Measurements from ENCODE around the gene FILIP1. TPM values are rescaled to one million over a fixed set of nuclear protein-coding genes. Genes with fewer than 3 reads are reported as not detected.
A peak's percentile ranks its signal among the peaks of the same experiment; 100 is the strongest.
"Not testable (repeated sequence)": the region's sequence is repeated elsewhere in the genome, so short reads cannot be mapped to it uniquely, and the experiment has no call there.

FILIP1 gene
- polyA plus RNA-seq, 1 of the 3 experiments (the other 2 are of a cell fraction), result 0.03 TPM

DNA sequence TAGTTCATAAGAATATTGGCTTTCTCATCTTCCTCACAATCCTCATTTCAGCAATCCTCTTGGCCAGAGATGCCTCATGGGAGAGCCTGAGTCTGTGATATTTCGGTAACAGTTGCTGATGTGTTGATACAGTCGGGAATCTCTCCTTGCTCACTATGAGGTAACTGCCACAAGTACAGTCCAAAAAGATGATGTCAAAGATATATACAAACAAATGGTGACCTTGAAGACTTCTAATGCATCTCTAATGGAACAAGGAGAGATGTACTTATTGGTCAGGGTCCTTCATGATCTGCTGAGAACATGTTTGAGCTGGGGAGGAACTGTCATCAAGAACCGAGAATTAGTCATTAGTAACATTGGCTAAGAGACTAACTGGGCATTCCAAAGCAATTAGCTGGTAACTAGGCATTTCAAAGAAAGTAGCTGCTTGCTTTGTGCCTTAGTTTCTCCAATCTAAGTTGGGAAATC is 56.1 kb downstream of the FILIP1 start:
- no peak for DNase-seq
- no peak overlapping the region for H3K4me3 ChIP-seq (ENCODE audit: low read depth in 2 of 2, low read length in 1 of 2)
- no peak overlapping the region for H3K9ac ChIP-seq
- H4K20me1 ChIP-seq (ENCODE audit: insufficient read depth), result no peaks in the 10 kb centered on the region
- no peaks in the 10 kb centered on the region for H3K9me2 ChIP-seq
- ChIA-PET POLR2A (no interaction called here), CTCF (no interaction called here)
- H3K27ac ChIP-seq (ENCODE audit: low read depth in 2 of 2, low read length in 1 of 2), result no peak overlapping the region
- TF ChIP-seq, protein P1, sequence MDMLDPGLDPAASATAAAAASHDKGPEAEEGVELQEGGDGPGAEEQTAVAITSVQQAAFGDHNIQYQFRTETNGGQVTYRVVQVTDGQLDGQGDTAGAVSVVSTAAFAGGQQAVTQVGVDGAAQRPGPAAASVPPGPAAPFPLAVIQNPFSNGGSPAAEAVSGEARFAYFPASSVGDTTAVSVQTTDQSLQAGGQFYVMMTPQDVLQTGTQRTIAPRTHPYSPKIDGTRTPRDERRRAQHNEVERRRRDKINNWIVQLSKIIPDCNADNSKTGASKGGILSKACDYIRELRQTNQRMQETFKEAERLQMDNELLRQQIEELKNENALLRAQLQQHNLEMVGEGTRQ (IDR thresholded peaks at IDR 0.05; ENCODE audit: borderline replicate concordance, low read depth, low read length), result no peak
- no peak for TF ChIP-seq YY1 (IDR thresholded peaks at IDR 0.05; ENCODE audit: low read depth)
- TF ChIP-seq, protein P2, sequence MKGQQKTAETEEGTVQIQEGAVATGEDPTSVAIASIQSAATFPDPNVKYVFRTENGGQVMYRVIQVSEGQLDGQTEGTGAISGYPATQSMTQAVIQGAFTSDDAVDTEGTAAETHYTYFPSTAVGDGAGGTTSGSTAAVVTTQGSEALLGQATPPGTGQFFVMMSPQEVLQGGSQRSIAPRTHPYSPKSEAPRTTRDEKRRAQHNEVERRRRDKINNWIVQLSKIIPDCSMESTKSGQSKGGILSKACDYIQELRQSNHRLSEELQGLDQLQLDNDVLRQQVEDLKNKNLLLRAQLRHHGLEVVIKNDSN (IDR thresholded peaks at IDR 0.05; ENCODE audit: borderline replicate concordance, low read depth), result no peak
- no peak for TF ChIP-seq NFIC (IDR thresholded peaks at IDR 0.05; ENCODE audit: borderline replicate concordance)
- peak; percentile 12; the same call in 1 of the 2 replicates for TF ChIP-seq TCF12 (IDR thresholded peaks at IDR 0.05)
- TF ChIP-seq RFX5 (IDR thresholded peaks at IDR 0.05; ENCODE audit: low read length), result no peak
- no peak for TF ChIP-seq FOXM1 (IDR thresholded peaks at IDR 0.05; ENCODE audit: low read depth)
- TF ChIP-seq, protein P3, sequence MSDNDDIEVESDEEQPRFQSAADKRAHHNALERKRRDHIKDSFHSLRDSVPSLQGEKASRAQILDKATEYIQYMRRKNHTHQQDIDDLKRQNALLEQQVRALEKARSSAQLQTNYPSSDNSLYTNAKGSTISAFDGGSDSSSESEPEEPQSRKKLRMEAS (IDR thresholded peaks at IDR 0.05; ENCODE audit: low read depth), result no peak
- no peak for TF ChIP-seq TEAD4 (IDR thresholded peaks at IDR 0.05; ENCODE audit: borderline replicate concordance, insufficient read depth)
- no peak for TF ChIP-seq NRF1 (IDR thresholded peaks at IDR 0.05; ENCODE audit: low read depth, low read length)
- 0 out of 2 replicates have a peak, but pooled peaks have one; percentile 15 for TF ChIP-seq FOSL2 (IDR thresholded peaks at IDR 0.05; ENCODE audit: borderline replicate concordance, low read depth)
- H3K36me3 ChIP-seq (replicated peaks in 1 of 2; ENCODE audit: control insufficient read depth in 1 of 2, insufficient read depth in 2 of 2, low read length in 1 of 2), result no peaks in the 10 kb centered on the region
- no peaks in the 10 kb centered on the region for H3F3A ChIP-seq (replicated peaks; ENCODE audit: insufficient read depth)
- H3K79me2 ChIP-seq (ENCODE audit: insufficient read depth), result no peaks in the 10 kb centered on the region
- no peaks in the 10 kb centered on the region for H3K27me3 ChIP-seq (ENCODE audit: insufficient read depth)
- WGBS (ENCODE audit: low lambda C conversion rate), result 63% methylated on average over 3 of the region's 3 CpGs
- no peaks in the 10 kb centered on the region for H3K9me3 ChIP-seq
- no peak overlapping the region for H3K4me2 ChIP-seq
- H2AFZ ChIP-seq (ENCODE audit: low read depth), result peak overlapping the region; percentile 1; the same call in 1 of the 2 replicates
- H3K4me1 ChIP-seq (ENCODE audit: control insufficient read depth in 1 of 2, insufficient read depth in 2 of 2, low read depth in 1 of 2, low read length in 1 of 2), result no peaks in the 10 kb centered on the region; a peak in 2 of 4 replicates

DNA sequence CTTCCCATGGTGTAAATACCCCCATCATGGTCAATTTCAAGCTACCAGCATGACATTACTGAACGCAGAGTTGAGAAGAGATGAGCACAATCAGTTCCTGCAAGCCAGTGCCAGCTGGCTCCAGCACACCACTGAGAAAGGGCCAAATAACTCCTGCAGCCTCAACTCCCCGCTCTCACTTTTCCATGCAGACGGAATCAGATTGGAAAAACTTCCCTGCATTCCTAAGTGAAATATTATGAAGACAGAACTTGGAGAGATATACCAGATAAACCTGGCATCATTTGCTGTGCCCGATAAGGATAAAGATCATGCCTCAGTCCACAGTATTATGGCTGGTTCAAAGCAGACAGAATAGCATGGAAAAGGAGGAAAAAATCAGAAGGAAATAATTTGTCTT is 56.7 kb downstream of the FILIP1 start:
- no peaks in the 10 kb centered on the region for H3K36me3 ChIP-seq (replicated peaks in 1 of 2; ENCODE audit: control insufficient read depth in 1 of 2, insufficient read depth in 2 of 2, low read length in 1 of 2)
- no peaks in the 10 kb centered on the region for H3K9me3 ChIP-seq
- ChIA-PET CTCF (interaction anchor here (1.1 kb wide), 1 partner anchor 11 kb away, joined by 3 read pairs; no protein-coding TSS in a partner anchor), POLR2A (no interaction called here)
- H4K20me1 ChIP-seq (ENCODE audit: insufficient read depth), result no peaks in the 10 kb centered on the region
- no peaks in the 10 kb centered on the region for H3K79me2 ChIP-seq (ENCODE audit: insufficient read depth)
- H3K9ac ChIP-seq, result no peak overlapping the region
- 72% methylated on average over 4 of the region's 4 CpGs for WGBS (ENCODE audit: low lambda C conversion rate)
- no peaks in the 10 kb centered on the region; a peak in 2 of 4 replicates for H3K4me1 ChIP-seq (ENCODE audit: control insufficient read depth in 1 of 2, insufficient read depth in 2 of 2, low read depth in 1 of 2, low read length in 1 of 2)
- H3F3A ChIP-seq (replicated peaks; ENCODE audit: insufficient read depth), result peaks cover 3% of the 10 kb centered on the region
- no peak overlapping the region for H3K4me3 ChIP-seq (ENCODE audit: low read depth in 2 of 2, low read length in 1 of 2)
- no peak overlapping the region for H3K4me2 ChIP-seq
- no peak for DNase-seq
- TF ChIP-seq NFIC (IDR thresholded peaks at IDR 0.05; ENCODE audit: borderline replicate concordance), result 0 out of 2 replicates have a peak, but pooled peaks have one; percentile 9
- no peak for TF ChIP-seq RFX5 (IDR thresholded peaks at IDR 0.05; ENCODE audit: low read length)
- no peaks in the 10 kb centered on the region for H3K9me2 ChIP-seq
- no peak overlapping the region for H2AFZ ChIP-seq (ENCODE audit: low read depth)
- H3K27me3 ChIP-seq (ENCODE audit: insufficient read depth), result no peaks in the 10 kb centered on the region
- no peak overlapping the region for H3K27ac ChIP-seq (ENCODE audit: low read depth in 2 of 2, low read length in 1 of 2)

DNA sequence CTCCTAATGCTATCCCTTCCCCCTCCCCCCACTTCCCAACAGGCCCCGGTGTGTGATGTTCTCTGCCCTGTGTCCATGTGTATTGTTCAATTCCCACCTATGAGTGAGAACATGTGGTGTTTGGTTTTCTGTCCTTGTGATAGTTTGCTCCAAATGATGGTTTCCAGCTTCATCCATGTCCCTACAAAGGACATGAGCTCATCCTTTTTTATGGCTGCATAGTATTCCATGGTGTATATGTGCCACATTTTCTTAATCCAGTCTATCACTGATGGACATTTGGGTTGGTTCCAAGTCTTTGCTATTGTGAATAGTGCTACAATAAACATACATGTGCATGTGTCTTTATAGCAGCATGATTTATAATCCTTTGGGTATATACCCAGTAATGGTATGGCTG is 60.8 kb downstream of the FILIP1 start:
- H3K4me3 ChIP-seq (ENCODE audit: low read depth in 2 of 2, low read length in 1 of 2); H4K20me1 ChIP-seq (ENCODE audit: insufficient read depth); H3K4me2 ChIP-seq; H2AFZ ChIP-seq (ENCODE audit: low read depth); H3K4me1 ChIP-seq (ENCODE audit: control insufficient read depth in 1 of 2, insufficient read depth in 2 of 2, low read depth in 1 of 2, low read length in 1 of 2); H3K27me3 ChIP-seq (ENCODE audit: insufficient read depth); DNase-seq; H3K27ac ChIP-seq (ENCODE audit: low read depth in 2 of 2, low read length in 1 of 2); H3K9me2 ChIP-seq; H3K79me2 ChIP-seq (ENCODE audit: insufficient read depth); H3K9me3 ChIP-seq; H3K9ac ChIP-seq; H3F3A ChIP-seq (replicated peaks; ENCODE audit: insufficient read depth); CTCF ChIA-PET; POLR2A ChIA-PET; H3K36me3 ChIP-seq (replicated peaks in 1 of 2; ENCODE audit: control insufficient read depth in 1 of 2, insufficient read depth in 2 of 2, low read length in 1 of 2): not testable (repeated sequence)
- 100% methylated on average over 1 of the region's 1 CpG for WGBS (ENCODE audit: low lambda C conversion rate)
